Mesenchymal stem cell (in vitro differentiated cells and primary cell): ENCODE data around the gene NTRK3.

ENCODE experiments used
- DNase-seq: peaks from one replicate; pipeline ENCODE4 v3.0.0-alpha.2; 2013
- H2AFZ ChIP-seq: one replicate; pipeline ENCODE4 v1.6.1; 2013; ENCODE audit warnings: low read depth, mild to moderate bottlenecking, control low read depth, inconsistent platforms, low read length, moderate library complexity
- H2AK5ac ChIP-seq: 2 replicates; pipeline ENCODE4 v1.6.1; 2013; ENCODE audit warnings: low read length, moderate library complexity, mild to moderate bottlenecking, inconsistent platforms; ENCODE audit not compliant: severe bottlenecking
- H2BK120ac ChIP-seq: one replicate; pipeline ENCODE4 v1.6.1; 2013; ENCODE audit warnings: low read depth, mild to moderate bottlenecking, inconsistent platforms, low read length, moderate library complexity
- H2BK12ac ChIP-seq, 2 experiments: one replicate each; pipeline ENCODE4 v1.6.1; 2013; ENCODE audit warnings: inconsistent platforms in 2 of 2, low read length in 2 of 2, mild to moderate bottlenecking in 2 of 2, moderate library complexity in 2 of 2, control low read depth in 1 of 2
- H2BK15ac ChIP-seq: one replicate; pipeline ENCODE4 v1.6.1; 2013; ENCODE audit warnings: mild to moderate bottlenecking, low read depth, inconsistent platforms; ENCODE audit not compliant: poor library complexity, severe bottlenecking
- H2BK5ac ChIP-seq: 2 replicates; pipeline ENCODE4 v1.6.1; 2013; ENCODE audit warnings: low read depth, mild to moderate bottlenecking, low read length, control low read depth, inconsistent platforms; ENCODE audit not compliant: poor library complexity, severe bottlenecking
- H3K14ac ChIP-seq, 2 experiments: one replicate each; pipeline ENCODE4 v1.6.1; 2013; ENCODE audit warnings: inconsistent platforms in 2 of 2, low read length in 2 of 2, control low read depth in 1 of 2, mild to moderate bottlenecking in 1 of 2, moderate library complexity in 1 of 2
- H3K18ac ChIP-seq, 2 experiments: one replicate each; pipeline ENCODE4 v1.6.1; 2013; ENCODE audit warnings: inconsistent platforms in 2 of 2, low read length in 2 of 2, control low read depth in 1 of 2, low read depth in 1 of 2, mild to moderate bottlenecking in 1 of 2
- H3K23ac ChIP-seq, 2 experiments: one replicate each; pipeline ENCODE4 v1.6.1; 2013; ENCODE audit warnings: inconsistent platforms in 2 of 2, low read length in 2 of 2, mild to moderate bottlenecking in 2 of 2, moderate library complexity in 2 of 2, control low read depth in 1 of 2
- H3K27ac ChIP-seq: 2 replicates; pipeline ENCODE4 v1.5.1; 2013; ENCODE audit warnings: mild to moderate bottlenecking, moderate library complexity, low read length, control low read depth, inconsistent platforms; ENCODE audit not compliant: poor library complexity, severe bottlenecking
- H3K27me3 ChIP-seq, 2 experiments: 2 replicates each; pipeline versions ENCODE4 v1.6.1 to v1.7.0; 2013; ENCODE audit warnings: low read length in 2 of 2, mild to moderate bottlenecking in 2 of 2, moderate library complexity in 2 of 2, control low read depth in 1 of 2, inconsistent platforms in 1 of 2; ENCODE audit not compliant: control insufficient read depth in 1 of 2, insufficient read depth in 1 of 2
- H3K36me3 ChIP-seq, 2 experiments: 2 replicates each; pipeline versions ENCODE4 v1.6.1 to v1.7.0; 2013; ENCODE audit warnings: low read length in 2 of 2, control low read depth in 1 of 2, inconsistent platforms in 1 of 2, low read depth in 1 of 2, mild to moderate bottlenecking in 1 of 2; ENCODE audit not compliant: insufficient read depth in 2 of 2, control insufficient read depth in 1 of 2
- H3K4ac ChIP-seq, 2 experiments: one replicate each; pipeline ENCODE4 v1.6.1; 2013; ENCODE audit warnings: inconsistent platforms in 2 of 2, low read length in 2 of 2, mild to moderate bottlenecking in 2 of 2, moderate library complexity in 2 of 2, control low read depth in 1 of 2, low read depth in 1 of 2
- H3K4me1 ChIP-seq: 2 replicates; pipeline ENCODE4 v1.6.1; 2013; ENCODE audit warnings: low read depth, low read length, control low read depth; ENCODE audit not compliant: control insufficient read depth, insufficient read depth
- H3K4me2 ChIP-seq: 2 replicates; pipeline ENCODE4 v1.6.1; 2013; ENCODE audit warnings: low read length, mild to moderate bottlenecking, inconsistent platforms; ENCODE audit not compliant: poor library complexity, severe bottlenecking
- H3K4me3 ChIP-seq, 2 experiments: 2 replicates each; pipeline versions ENCODE4 v1.5.1 to v1.7.0; 2013; ENCODE audit warnings: low read length in 2 of 2, mild to moderate bottlenecking in 2 of 2, control low read depth in 1 of 2, low read depth in 1 of 2; ENCODE audit not compliant: insufficient read depth in 1 of 2
- H3K79me1 ChIP-seq: replicated peaks from 2 replicates; pipeline ENCODE4 v1.6.1; 2013; ENCODE audit warnings: mild to moderate bottlenecking, control low read depth, low read length, inconsistent platforms; ENCODE audit not compliant: poor library complexity, severe bottlenecking
- H3K9ac ChIP-seq: 2 replicates; pipeline ENCODE4 v1.7.0; 2013; ENCODE audit warnings: mild to moderate bottlenecking, low read length, moderate library complexity
- H3K9me3 ChIP-seq: 2 replicates; pipeline ENCODE4 v1.7.0; 2013; ENCODE audit warnings: mild to moderate bottlenecking, low read length; ENCODE audit not compliant: control insufficient read depth
- H4K8ac ChIP-seq: one replicate; pipeline ENCODE4 v1.6.1; 2013; ENCODE audit warnings: inconsistent platforms, mild to moderate bottlenecking, low read length, moderate library complexity
- H4K91ac ChIP-seq: one replicate; pipeline ENCODE4 v1.6.1; 2013; ENCODE audit warnings: mild to moderate bottlenecking, low read length, inconsistent platforms
- WGBS: methylation state at CpG from one replicate; pipeline ENCODE4 v1.1.7; 2013; ENCODE audit warnings: mixed read lengths; 5-methylcytosine and 5-hydroxymethylcytosine counted together

Gene NTRK3

GRCh38 chr15:88188300-88188699, 68.2 kb downstream of the NTRK3 start:
- no peak overlapping the region for H3K4me3 ChIP-seq
- H2BK15ac ChIP-seq: no peak overlapping the region
- no peak overlapping the region for H3K9ac ChIP-seq
- no peak overlapping the region for H3K23ac ChIP-seq
- DNase-seq: no peak
- no peak overlapping the region for H2AFZ ChIP-seq
- H3K4me1 ChIP-seq: no peaks in the 10 kb centered on the region
- no peak overlapping the region for H4K8ac ChIP-seq
- H4K91ac ChIP-seq: no peak overlapping the region
- H3K4me2 ChIP-seq: no peak overlapping the region
- peaks cover 0 to 11% of the 10 kb centered on the region in 2 experiments for H3K27me3 ChIP-seq
- H3K36me3 ChIP-seq: no peaks in the 10 kb centered on the region
- no peak overlapping the region for H2AK5ac ChIP-seq
- no peak overlapping the region for H3K4ac ChIP-seq
- no peak overlapping the region for H2BK5ac ChIP-seq
- no peak overlapping the region for H3K27ac ChIP-seq
- no peak overlapping the region for H2BK12ac ChIP-seq
- no peak overlapping the region for H2BK120ac ChIP-seq
- H3K9me3 ChIP-seq: no peaks in the 10 kb centered on the region
- no peak overlapping the region for H3K18ac ChIP-seq
- no CpG with 5 or more reads among the region's 2 CpGs for WGBS
- no peak overlapping the region for H3K14ac ChIP-seq
- H3K79me1 ChIP-seq: no peaks in the 10 kb centered on the region

GRCh38 chr15:88187195-88187594, 69.3 kb downstream of the NTRK3 start:
- Histone ChIP-seq H3K18ac (no peak overlapping the region), H3K27me3 (peaks cover 0 to 11% of the 10 kb centered on the region in 2 experiments), H3K4me3 (no peak overlapping the region), H4K8ac (no peak overlapping the region), H2BK15ac (no peak overlapping the region), H2BK12ac (no peak overlapping the region), H3K4me2 (no peak overlapping the region), H2BK5ac (no peak overlapping the region), H3K23ac (no peak overlapping the region), H3K79me1 (no peaks in the 10 kb centered on the region), H2BK120ac (no peak overlapping the region), H3K4ac (no peak overlapping the region), H2AFZ (no peak overlapping the region), H3K36me3 (no peaks in the 10 kb centered on the region), H3K9ac (no peak overlapping the region), H3K9me3 (no peaks in the 10 kb centered on the region), H4K91ac (no peak overlapping the region), H3K14ac (no peak overlapping the region), H3K27ac (no peak overlapping the region), H3K4me1 (no peaks in the 10 kb centered on the region), H2AK5ac (no peak overlapping the region)
- no peak for DNase-seq
- WGBS: 85% methylated on average over 4 of the region's 5 CpGs

- Histone ChIP-seq H3K79me1 (no peaks in the 10 kb centered on the region), H3K9ac (no peak overlapping the region), H3K4me2 (no peak overlapping the region), H3K36me3 (no peaks in the 10 kb centered on the region), H4K8ac (no peak overlapping the region), H3K18ac (no peak overlapping the region), H3K23ac (no peak overlapping the region), H2BK15ac (no peak overlapping the region), H2BK12ac (no peak overlapping the region), H2AK5ac (no peak overlapping the region), H2BK120ac (no peak overlapping the region), H3K9me3 (no peaks in the 10 kb centered on the region), H2AFZ (no peak overlapping the region), H3K14ac (no peak overlapping the region), H3K4me1 (no peaks in the 10 kb centered on the region), H4K91ac (no peak overlapping the region), H3K27ac (no peak overlapping the region), H3K4me3 (no peak overlapping the region), H2BK5ac (no peak overlapping the region), H3K4ac (no peak overlapping the region), H3K27me3 (peaks cover 0 to 11% of the 10 kb centered on the region in 2 experiments)
- DNase-seq: no peak
- 47% methylated on average over 3 of the region's 3 CpGs for WGBS
These were observed 71.0 kb downstream of the NTRK3 start for GRCh38 chr15:88185584-88185983.

- Histone ChIP-seq H3K23ac (no peak overlapping the region), H3K4ac (no peak overlapping the region), H3K4me3 (no peak overlapping the region), H3K4me1 (no peaks in the 10 kb centered on the region), H4K91ac (no peak overlapping the region), H2BK12ac (no peak overlapping the region), H4K8ac (no peak overlapping the region), H2AK5ac (no peak overlapping the region), H3K18ac (no peak overlapping the region), H2BK120ac (no peak overlapping the region), H3K79me1 (no peaks in the 10 kb centered on the region), H3K9me3 (no peaks in the 10 kb centered on the region), H2AFZ (no peak overlapping the region), H3K9ac (no peak overlapping the region), H3K27ac (no peak overlapping the region), H3K14ac (no peak overlapping the region), H2BK5ac (no peak overlapping the region), H3K36me3 (no peaks in the 10 kb centered on the region), H3K27me3 (peaks cover 0 to 11% of the 10 kb centered on the region in 2 experiments), H3K4me2 (no peak overlapping the region), H2BK15ac (no peak overlapping the region)
- WGBS: 70% methylated on average over 6 of the region's 6 CpGs
- no peak for DNase-seq
These were observed 74.9 kb downstream of the NTRK3 start for GRCh38 chr15:88181613-88182012.
